H9 (cell line): ENCODE measurements around the gene RSPRY1. TPM values are rescaled to one million over a fixed set of nuclear protein-coding genes. Genes with fewer than 3 reads are reported as not detected.

ENCODE experiments used
- DNase-seq: peaks from one replicate; pipeline ENCODE4 v3.0.0-alpha.2; 2017
- H2AFZ ChIP-seq: one replicate; pipeline ENCODE4 v1.6.1; 2013; ENCODE audit warnings: mild to moderate bottlenecking, low read length, control low read depth, moderate library complexity
- H2AK5ac ChIP-seq: 2 replicates; pipeline ENCODE4 v1.6.1; 2013; ENCODE audit warnings: low read length, control low read depth, mixed read lengths; ENCODE audit not compliant: insufficient read length
- H2BK120ac ChIP-seq: one replicate; pipeline ENCODE4 v1.6.1; 2013; ENCODE audit warnings: low read depth, mild to moderate bottlenecking, low read length, control low read depth, inconsistent platforms; ENCODE audit not compliant: poor library complexity, severe bottlenecking
- H2BK12ac ChIP-seq: 2 replicates; pipeline ENCODE4 v1.6.1; 2013; ENCODE audit warnings: low read length, control low read depth, mixed read lengths, low read depth; ENCODE audit not compliant: insufficient read length
- H2BK15ac ChIP-seq: 2 replicates; pipeline ENCODE4 v1.6.1; 2013; ENCODE audit warnings: low read depth, low read length, control low read depth
- H2BK20ac ChIP-seq: one replicate; pipeline ENCODE4 v1.6.1; 2013; ENCODE audit warnings: low read depth, mild to moderate bottlenecking, low read length, control low read depth, inconsistent platforms; ENCODE audit not compliant: poor library complexity, severe bottlenecking
- H2BK5ac ChIP-seq: 2 replicates; pipeline ENCODE4 v1.6.1; 2013; ENCODE audit warnings: low read length, control low read depth, mixed read lengths; ENCODE audit not compliant: insufficient read length
- H3K14ac ChIP-seq: 2 replicates; pipeline ENCODE4 v1.6.1; 2013; ENCODE audit warnings: low read length, control low read depth; ENCODE audit not compliant: insufficient read depth
- H3K18ac ChIP-seq: 2 replicates; pipeline ENCODE4 v1.6.1; 2013; ENCODE audit warnings: low read depth, mild to moderate bottlenecking, mixed read lengths, low read length, control low read depth; ENCODE audit not compliant: insufficient read length
- H3K23ac ChIP-seq: 2 replicates; pipeline ENCODE4 v1.6.1; 2013; ENCODE audit warnings: low read length, control low read depth, mixed read lengths, low read depth; ENCODE audit not compliant: insufficient read length
- H3K23me2 ChIP-seq: 2 replicates; pipeline ENCODE4 v1.6.1; 2013; ENCODE audit warnings: low read depth, mild to moderate bottlenecking, mixed read lengths, low read length, control low read depth; ENCODE audit not compliant: insufficient read length, poor library complexity, severe bottlenecking
- H3K27ac ChIP-seq: 2 replicates; pipeline ENCODE4 v1.5.1; 2013; ENCODE audit warnings: low read length, control low read depth, mixed read lengths, low read depth; ENCODE audit not compliant: insufficient read length
- H3K27me3 ChIP-seq: 2 replicates; pipeline ENCODE4 v1.6.1; 2013; ENCODE audit warnings: low read length, control low read depth, inconsistent platforms; ENCODE audit not compliant: insufficient read depth
- H3K4ac ChIP-seq: 2 replicates; pipeline ENCODE4 v1.6.1; 2013; ENCODE audit warnings: low read depth, mild to moderate bottlenecking, control low read depth, inconsistent platforms, low read length, moderate library complexity
- H3K4me1 ChIP-seq: 2 replicates; pipeline ENCODE4 v1.6.1; 2013; ENCODE audit warnings: low read length, control low read depth, inconsistent platforms; ENCODE audit not compliant: insufficient read depth
- H3K4me2 ChIP-seq: 2 replicates; pipeline ENCODE4 v1.6.1; 2013; ENCODE audit warnings: low read length, control low read depth, mixed read lengths; ENCODE audit not compliant: insufficient read length, insufficient read depth
- H3K56ac ChIP-seq: 2 replicates; pipeline ENCODE4 v1.6.1; 2013; ENCODE audit warnings: low read depth, mild to moderate bottlenecking, mixed read lengths, low read length, control low read depth; ENCODE audit not compliant: insufficient read length
- H3K79me1 ChIP-seq: 2 replicates; pipeline ENCODE4 v1.6.1; 2013; ENCODE audit warnings: low read depth, mild to moderate bottlenecking, moderate library complexity, low read length, control low read depth, inconsistent platforms; ENCODE audit not compliant: insufficient read depth, poor library complexity, severe bottlenecking
- H3K79me2 ChIP-seq: 2 replicates; pipeline ENCODE4 v1.6.1; 2013; ENCODE audit warnings: low read length, control low read depth, inconsistent platforms; ENCODE audit not compliant: insufficient read depth
- H3K9ac ChIP-seq: 2 replicates; pipeline ENCODE4 v1.6.1; 2013; ENCODE audit warnings: low read length, control low read depth, mixed read lengths; ENCODE audit not compliant: insufficient read length; ENCODE audit errors: extremely low read depth
- H3K9me3 ChIP-seq: one replicate; pipeline ENCODE4 v1.6.1; 2013; ENCODE audit warnings: low read depth, low read length, inconsistent platforms; ENCODE audit not compliant: control insufficient read depth
- H3T11ph ChIP-seq: one replicate; pipeline ENCODE4 v1.6.1; 2013; ENCODE audit warnings: mild to moderate bottlenecking, low read length, control low read depth, inconsistent platforms
- H4K20me1 ChIP-seq: one replicate; pipeline ENCODE4 v1.6.1; 2013; ENCODE audit not compliant: control insufficient read depth, insufficient read length, insufficient read depth
- H4K5ac ChIP-seq: 2 replicates; pipeline ENCODE4 v1.6.1; 2013; ENCODE audit warnings: low read depth, mild to moderate bottlenecking, mixed read lengths, low read length, control low read depth; ENCODE audit not compliant: insufficient read length
- H4K8ac ChIP-seq: replicated peaks from 2 replicates; pipeline ENCODE4 v1.6.1; 2013; ENCODE audit warnings: low read length, control low read depth, mixed read lengths, low read depth; ENCODE audit not compliant: insufficient read length
- H4K91ac ChIP-seq: 2 replicates; pipeline ENCODE4 v1.6.1; 2013; ENCODE audit warnings: low read depth, mild to moderate bottlenecking, moderate library complexity, mixed read lengths, low read length, control low read depth; ENCODE audit not compliant: insufficient read length
- H3K27ac Mint-ChIP-seq, 3 experiments: 2 replicates in 2 of 3; 3 replicates in 1 of 3; pipeline ENCODE4 v1.8.0; 2020 to 2021; ENCODE audit warnings: mixed read lengths in 3 of 3, mild to moderate bottlenecking in 1 of 3, moderate library complexity in 1 of 3
- H3K27me3 Mint-ChIP-seq: 2 replicates; pipeline ENCODE4 v1.8.0; 2021; ENCODE audit warnings: low read depth, mild to moderate bottlenecking, moderate library complexity, mixed read lengths
- H3K36me3 Mint-ChIP-seq, 3 experiments: 2 replicates in 2 of 3; 3 replicates in 1 of 3; pipeline ENCODE4 v1.8.0; 2020 to 2021; ENCODE audit warnings: low read depth in 3 of 3, mixed read lengths in 3 of 3; ENCODE audit not compliant: insufficient read depth in 1 of 3
- H3K4me1 Mint-ChIP-seq, 2 experiments: 2 replicates each; pipeline ENCODE4 v1.8.0; 2020; ENCODE audit warnings: mixed read lengths in 2 of 2
- H3K4me3 Mint-ChIP-seq, 2 experiments: 2 replicates in 1 of 2; 3 replicates in 1 of 2; pipeline ENCODE4 v1.8.0; 2020 to 2021; ENCODE audit warnings: mild to moderate bottlenecking in 2 of 2, mixed read lengths in 2 of 2, moderate library complexity in 1 of 2
- H3K9me3 Mint-ChIP-seq, 2 experiments: 2 replicates in 1 of 2; 3 replicates in 1 of 2; pipeline ENCODE4 v1.8.0; 2020; ENCODE audit warnings: mild to moderate bottlenecking in 2 of 2, mixed read lengths in 2 of 2, moderate library complexity in 1 of 2
- WGBS: extraction: QIAGEN DNeasy Blood & Tissue Kit; methylation state at CpG from one replicate; pipeline ENCODE4 v1.1.7; 2013; ENCODE audit warnings: missing lambda C conversion rate, low lambda C conversion rate, mixed read lengths; ENCODE audit not compliant: insufficient read length; ENCODE audit errors: extremely low coverage; 5-methylcytosine and 5-hydroxymethylcytosine counted together
- total RNA-seq: library from RNA; stranded (reverse); gene quantifications from 2 replicates; pipeline ENCODE4 v1.2.1, GENCODE V29; 2021
- TF ChIP-seq, protein P1 (sequence below): fragments of 200-600 bp; sonication (generic); conservative IDR thresholded peaks from 3 replicates; pipeline ENCODE4 v1.8.0; 2021; ENCODE audit warnings: antibody characterized with exemption, mild to moderate bottlenecking

Gene RSPRY1
- total RNA-seq, 1 experiment from 2014 or later = 36.1 TPM

DNA sequence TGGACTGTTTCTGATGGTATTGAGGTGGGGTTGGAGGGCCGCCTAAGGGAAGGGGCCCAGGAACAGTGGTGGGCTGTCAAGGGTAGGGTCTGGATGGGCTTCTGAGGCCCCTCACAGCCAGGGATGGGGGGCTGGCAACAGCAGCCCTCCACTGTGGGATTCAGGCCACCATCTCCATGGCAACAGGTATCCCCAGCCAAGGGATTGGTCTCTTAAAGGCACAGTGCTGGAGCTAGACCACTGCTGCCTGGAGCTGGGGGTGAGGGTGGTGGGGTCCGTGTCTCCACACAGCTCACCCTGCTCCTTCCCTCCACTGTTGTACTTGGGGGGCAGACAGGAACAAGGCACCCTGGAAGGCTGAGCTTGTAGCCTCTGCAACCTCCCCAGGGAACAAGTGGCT is 42.1 kb upstream of the RSPRY1 start:
- Mint-ChIP-seq H3K27me3 (no peaks in the 10 kb centered on the region; the same call in none of the 2 replicates), H3K4me1 (peaks cover 37 to 44% of the 10 kb centered on the region in 2 experiments), H3K27ac (peak overlapping the region in 1 of 3 experiments; percentile 44; a peak in 1 of 7 replicates), H3K4me3 (no peak overlapping the region), H3K36me3 (no peaks in the 10 kb centered on the region; a peak in 2 of 7 replicates), H3K9me3 (no peaks in the 10 kb centered on the region)
- Histone ChIP-seq H3K23ac (no peak overlapping the region), H2BK120ac (no peak overlapping the region), H3K4me1 (peaks cover 11% of the 10 kb centered on the region; the same call in 1 of the 2 replicates), H3K9me3 (no peaks in the 10 kb centered on the region), H3K79me1 (no peaks in the 10 kb centered on the region), H3K4me2 (no peak overlapping the region), H3K56ac (no peak overlapping the region), H2BK20ac (no peak overlapping the region), H3K23me2 (no peaks in the 10 kb centered on the region), H2AFZ (no peak overlapping the region), H3K4ac (no peak overlapping the region), H3K14ac (no peak overlapping the region), H2BK15ac (no peak overlapping the region), H3K27me3 (no peaks in the 10 kb centered on the region), H3T11ph (no peak overlapping the region), H2BK12ac (no peak overlapping the region), H2AK5ac (no peak overlapping the region), H4K20me1 (no peaks in the 10 kb centered on the region), H2BK5ac (no peak overlapping the region), H4K8ac (no peak overlapping the region), H3K9ac (no peak overlapping the region), H4K5ac (no peak overlapping the region), H3K18ac (no peak overlapping the region), H4K91ac (no peak overlapping the region), H3K27ac (no peak overlapping the region), H3K79me2 (no peaks in the 10 kb centered on the region)
- WGBS = no CpG with 5 or more reads among the region's 2 CpGs
- TF ChIP-seq, protein P1, sequence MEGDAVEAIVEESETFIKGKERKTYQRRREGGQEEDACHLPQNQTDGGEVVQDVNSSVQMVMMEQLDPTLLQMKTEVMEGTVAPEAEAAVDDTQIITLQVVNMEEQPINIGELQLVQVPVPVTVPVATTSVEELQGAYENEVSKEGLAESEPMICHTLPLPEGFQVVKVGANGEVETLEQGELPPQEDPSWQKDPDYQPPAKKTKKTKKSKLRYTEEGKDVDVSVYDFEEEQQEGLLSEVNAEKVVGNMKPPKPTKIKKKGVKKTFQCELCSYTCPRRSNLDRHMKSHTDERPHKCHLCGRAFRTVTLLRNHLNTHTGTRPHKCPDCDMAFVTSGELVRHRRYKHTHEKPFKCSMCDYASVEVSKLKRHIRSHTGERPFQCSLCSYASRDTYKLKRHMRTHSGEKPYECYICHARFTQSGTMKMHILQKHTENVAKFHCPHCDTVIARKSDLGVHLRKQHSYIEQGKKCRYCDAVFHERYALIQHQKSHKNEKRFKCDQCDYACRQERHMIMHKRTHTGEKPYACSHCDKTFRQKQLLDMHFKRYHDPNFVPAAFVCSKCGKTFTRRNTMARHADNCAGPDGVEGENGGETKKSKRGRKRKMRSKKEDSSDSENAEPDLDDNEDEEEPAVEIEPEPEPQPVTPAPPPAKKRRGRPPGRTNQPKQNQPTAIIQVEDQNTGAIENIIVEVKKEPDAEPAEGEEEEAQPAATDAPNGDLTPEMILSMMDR = no peak
- no peak for DNase-seq
